C4-2B (cell line): ENCODE results near the gene LDLRAP1.

Experiments
- CTCF ChIP-seq: fragments of 450-650 bp; conservative IDR thresholded peaks from 2 replicates; pipeline ENCODE4 v1.5.1; 2017; ENCODE audit warnings: mild to moderate bottlenecking
- ZFX ChIP-seq: fragments of 450-650 bp; IDR thresholded peaks from 2 replicates; pipeline ENCODE4 v1.6.1; 2017

DNA sequence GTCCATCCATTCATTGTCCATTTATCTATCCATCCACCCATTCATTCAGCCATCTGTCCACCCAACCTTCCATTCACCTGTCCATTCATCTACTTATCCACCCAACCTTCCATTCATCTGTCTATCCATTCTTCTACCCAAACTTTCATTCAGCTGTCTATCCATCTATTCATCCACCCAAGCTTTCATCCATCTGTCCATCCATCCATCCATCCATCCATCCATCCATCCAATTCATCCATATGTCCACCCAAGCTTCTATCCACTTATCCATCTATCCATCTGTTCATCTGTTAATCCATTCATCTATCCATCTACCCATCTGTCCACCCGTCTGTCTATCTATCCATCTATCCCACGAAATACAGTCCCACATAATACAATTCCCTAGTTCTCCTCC lies 51.6 kb downstream of the LDLRAP1 start:
- TF ChIP-seq CTCF (no peak), ZFX (no peak)
